DMS114 treated with DMSO at 0.1 percent for 48 hours (cell line): ENCODE data around the gene GRIP2.

Experiments used
- DNase-seq: peaks from one replicate; lab custom pipeline; 2025; ENCODE audit not compliant: unreplicated experiment; lab: John Stamatoyannopoulos, UW

The GRIP2 gene

GRCh38 chr3:14541646-14542045 lies 1.5 kb upstream of the GRIP2 start:
- DNase-seq: no peak

- DNase-seq: no peak
Measured at GRCh38 chr3:14540821-14541385, 761 bp upstream of the GRIP2 start.

DNA sequence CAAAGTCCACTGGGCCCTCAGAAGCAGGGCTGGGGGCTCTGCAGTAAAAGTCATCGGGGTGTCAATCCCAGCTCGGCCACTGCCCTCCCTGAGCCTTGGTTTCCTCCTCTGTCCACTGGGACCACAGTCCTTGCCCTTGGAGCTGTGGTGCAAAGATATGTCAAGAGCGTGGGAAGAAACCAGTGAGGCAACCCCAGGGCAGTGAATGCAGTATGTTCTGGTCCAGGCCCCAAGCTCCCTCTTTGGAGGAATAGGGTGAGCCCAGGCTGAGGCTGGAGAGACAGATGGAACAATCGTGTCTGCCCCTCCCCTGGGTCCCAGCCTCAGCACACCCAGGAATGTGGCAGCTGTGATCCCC lies 779 bp downstream of the GRIP2 start:
- no peak for DNase-seq

- no peak for DNase-seq
Measured at GRCh38 chr3:14538451-14539088, 1.6 kb downstream of the GRIP2 start.

- peak; percentile 11 for DNase-seq
Measured at GRCh38 chr3:14537590-14538450, 2.3 kb downstream of the GRIP2 start.

DNA sequence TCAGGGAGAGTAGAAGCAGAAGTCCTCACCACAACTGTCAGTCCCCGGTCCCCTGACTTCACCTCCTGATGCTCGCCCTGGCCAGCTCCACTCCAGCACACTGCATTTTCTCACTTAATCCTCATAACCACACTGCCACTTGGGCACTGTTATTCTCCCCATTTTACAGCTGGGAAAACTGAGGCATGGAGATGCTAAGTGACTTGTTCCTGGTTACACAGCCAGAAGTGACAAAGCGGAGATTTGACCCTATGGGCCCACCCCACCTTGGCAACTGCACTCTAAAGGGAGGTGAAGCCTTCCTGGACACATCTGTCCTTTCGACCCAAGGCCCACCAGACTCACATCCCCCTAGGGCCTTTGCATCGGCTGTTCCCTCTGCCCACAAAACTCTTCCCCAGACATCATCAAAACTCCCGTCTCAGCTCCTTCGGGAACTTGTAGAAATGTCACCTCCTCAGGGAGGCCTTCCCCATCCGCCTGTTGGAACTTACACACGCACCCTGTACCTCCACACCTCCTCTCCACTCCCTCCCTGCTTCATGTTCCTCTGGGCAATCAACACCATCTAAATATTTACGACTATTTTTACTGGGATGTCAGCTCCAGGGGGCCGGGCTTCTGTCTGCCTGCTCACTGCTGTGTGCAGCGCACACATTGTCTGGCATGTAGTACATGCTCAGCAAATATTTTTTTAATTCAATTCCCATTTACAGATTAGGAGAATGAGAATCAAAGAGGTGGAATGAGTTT lies 3.1 kb downstream of the GRIP2 start:
- no peak for DNase-seq

- no peak for DNase-seq
Measured at GRCh38 chr3:14536055-14536815, 3.9 kb downstream of the GRIP2 start.

DNA sequence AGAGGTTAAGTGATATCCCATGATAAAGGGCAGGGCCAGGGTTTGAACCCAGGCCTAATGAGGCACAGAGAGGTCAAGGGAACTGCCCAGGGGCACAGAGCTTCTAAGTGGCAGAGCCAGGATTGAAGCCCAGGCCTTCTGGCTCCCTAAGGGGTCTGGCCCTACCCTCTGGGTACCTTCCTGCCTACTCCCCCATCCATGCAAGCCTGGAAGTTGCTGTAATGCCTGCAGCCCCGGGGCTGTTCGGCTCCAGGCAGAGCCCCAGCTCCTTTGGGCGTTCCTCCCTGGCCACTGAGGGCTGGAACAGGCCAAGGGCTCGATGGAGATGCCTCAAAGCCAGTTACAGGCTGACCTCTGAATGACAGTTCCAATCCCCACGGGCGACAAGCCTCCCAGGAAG lies 4.5 kb downstream of the GRIP2 start:
- no peak for DNase-seq

GRCh38 chr3:14534516-14535191 lies 5.5 kb downstream of the GRIP2 start:
- no peak for DNase-seq

DNA sequence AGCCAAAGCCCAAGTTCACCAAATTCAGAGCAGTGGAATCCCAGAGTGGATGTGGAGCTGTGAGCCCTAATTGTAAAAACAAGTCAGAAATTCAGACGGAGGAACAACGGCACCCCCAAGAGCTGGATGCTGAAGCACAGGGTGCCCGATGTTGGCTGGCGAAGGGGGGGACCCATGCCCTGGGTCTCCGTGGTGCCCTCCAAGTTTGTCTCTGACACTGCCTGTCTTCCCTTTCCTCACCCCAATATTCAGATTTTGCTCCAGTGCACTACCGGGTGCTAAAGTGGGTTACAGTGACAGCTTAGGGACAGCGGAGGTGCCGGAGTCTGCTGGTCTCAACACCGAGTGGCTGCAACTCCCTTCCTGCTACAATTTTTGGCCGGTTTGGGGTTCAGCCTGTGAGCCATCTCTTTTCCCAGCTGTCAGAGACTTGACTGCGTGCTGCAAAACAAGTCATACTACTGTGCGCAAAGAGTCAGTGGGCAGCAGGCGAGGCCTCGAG lies 6.6 kb downstream of the GRIP2 start:
- no peak for DNase-seq

DNA sequence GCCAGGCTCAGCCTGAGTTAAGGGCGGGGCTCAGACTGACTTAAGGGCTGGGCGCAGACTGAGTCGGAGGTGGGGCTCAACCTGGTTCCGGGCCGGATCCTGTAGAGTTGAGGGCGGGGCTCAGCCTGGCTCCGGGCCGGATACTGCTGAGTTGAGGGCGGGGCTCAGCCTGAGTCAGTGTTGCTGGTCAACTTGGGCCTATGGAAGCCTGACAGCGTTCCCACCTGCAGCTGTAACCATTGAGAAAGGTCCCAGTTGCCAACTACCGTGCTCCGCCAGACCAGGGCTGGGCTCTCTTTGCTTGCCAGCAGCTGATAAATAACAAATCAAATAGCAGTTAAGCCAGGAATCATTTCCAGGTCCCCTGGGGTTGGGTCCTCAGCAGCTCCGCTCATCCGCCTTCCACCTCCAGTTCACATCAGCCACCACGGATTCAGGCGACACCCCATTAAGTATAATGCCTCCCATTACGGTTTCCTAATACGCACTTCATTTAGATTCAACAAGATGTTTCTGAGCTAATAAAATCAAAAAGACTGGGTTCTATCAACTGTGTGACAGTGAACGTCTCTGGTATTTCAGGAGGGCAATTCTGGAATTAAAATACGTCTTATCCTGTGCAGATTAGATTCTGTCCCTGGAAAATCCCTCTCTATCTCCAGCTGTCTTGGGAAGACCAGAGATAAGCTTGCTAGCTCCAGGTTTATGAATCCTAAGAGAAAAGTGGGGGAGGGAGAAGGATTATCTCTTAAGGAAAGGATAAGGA lies 7.3 kb downstream of the GRIP2 start:
- DNase-seq: no peak

- no peak for DNase-seq
Measured at GRCh38 chr3:14531856-14532395, 8.2 kb downstream of the GRIP2 start.

DNA sequence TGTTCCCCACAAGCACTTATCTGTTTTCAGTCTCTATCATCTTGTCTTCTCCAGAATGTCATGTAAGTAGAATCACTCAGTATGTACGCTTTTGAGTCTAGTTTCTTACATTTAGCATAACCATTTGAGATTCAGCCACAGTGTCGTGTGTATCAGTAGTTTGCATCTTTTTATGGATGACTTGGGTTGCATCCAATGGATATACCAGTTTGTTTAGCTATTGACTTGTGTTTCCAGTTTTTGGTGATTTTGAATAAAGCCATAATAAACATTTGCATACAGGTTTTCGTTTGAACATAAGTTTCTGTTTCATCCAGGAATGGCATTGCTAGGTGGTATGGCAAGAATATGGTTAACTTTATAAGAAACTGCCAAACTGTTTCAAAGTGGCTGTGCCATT lies 12.1 kb downstream of the GRIP2 start:
- DNase-seq: no peak

- no peak for DNase-seq
Measured at GRCh38 chr3:14525685-14526631, 14.2 kb downstream of the GRIP2 start.

DNA sequence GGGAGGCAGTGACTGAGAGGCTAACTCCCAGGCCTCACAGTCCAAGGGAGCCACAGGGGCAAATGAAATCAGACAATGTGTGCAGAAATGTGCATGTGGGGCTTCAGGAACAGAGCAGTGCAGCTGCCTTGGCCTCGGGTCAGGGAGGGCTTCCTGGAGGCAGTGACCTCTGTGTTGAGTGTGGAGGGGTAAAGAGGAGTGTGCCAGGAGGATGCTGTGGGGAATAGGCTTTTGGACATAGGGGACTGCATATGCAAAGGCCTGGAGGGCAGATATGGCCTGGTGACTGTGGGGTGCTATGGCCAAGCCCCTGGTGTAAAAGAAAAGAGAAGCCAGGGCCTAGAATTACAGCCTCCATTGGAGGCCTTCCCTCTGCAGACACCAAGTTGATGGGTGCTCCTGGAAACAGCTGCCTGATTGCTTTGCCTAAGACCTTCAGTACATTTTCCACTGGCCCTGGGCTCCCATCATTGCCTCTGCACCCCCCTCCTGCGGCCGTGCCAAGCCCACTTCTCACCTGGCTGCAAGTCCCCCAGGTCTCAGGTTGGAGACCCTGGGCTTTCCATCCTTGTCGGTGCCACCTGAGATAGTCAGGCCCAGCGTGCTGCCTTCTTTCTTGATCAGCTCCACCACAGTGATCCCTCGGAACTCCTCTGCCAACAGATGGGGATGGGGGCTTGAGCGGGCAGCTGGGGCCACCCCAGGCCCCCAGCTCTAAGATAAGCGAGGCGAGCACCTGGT lies 15.1 kb downstream of the GRIP2 start:
- no peak for DNase-seq

DNA sequence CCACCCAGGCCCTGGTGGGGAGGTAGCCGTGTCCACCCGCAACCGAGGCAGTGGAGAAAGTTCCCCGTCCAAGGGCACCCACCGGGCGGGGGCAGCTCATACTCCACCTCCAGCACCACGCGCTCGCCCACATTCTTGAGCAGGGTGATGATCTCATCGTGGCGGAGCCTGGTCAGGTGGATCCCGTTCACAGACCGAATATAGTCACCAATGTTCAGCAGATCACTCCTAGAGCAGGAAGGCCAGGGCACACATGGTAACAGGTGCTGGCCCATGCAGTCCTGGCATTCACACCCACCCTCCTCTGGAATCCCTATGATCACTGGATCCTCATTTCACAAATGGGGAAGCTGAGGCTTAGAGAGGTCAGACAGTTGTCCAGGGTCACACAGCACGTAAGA lies 15.8 kb downstream of the GRIP2 start:
- DNase-seq: no peak

DNA sequence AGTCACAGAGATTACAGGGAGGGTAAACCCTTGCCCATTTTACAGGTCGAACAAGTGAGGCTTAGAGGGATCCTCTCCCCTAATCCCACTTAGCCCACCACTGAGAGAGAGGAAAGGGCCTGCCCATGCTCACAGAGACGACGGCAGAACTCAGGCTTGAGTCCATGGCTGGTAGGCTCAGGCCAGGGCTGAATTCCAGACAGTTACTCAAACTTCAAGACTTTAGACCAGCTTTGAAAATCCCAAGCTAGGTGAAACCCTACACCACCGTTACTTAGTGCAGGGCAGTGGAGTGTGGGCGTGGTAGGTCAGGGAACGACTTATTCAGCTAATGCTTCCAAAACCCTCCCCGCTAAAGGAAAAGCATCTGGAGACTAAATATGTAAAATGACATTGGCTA lies 16.4 kb downstream of the GRIP2 start:
- no peak for DNase-seq
